Measurements from ENCODE around the gene SMYD1.

SMYD1 gene

GRCh38 chr2:88148929-88149438, 81.4 kb downstream of the SMYD1 start:
- no peak for TF ChIP-seq CTCF (conservative IDR thresholded peaks at IDR 0.05; ENCODE audit: low read depth, low read length)
- H3K4me3 ChIP-seq (ENCODE audit: low read depth, low read length) = no peak overlapping the region
- no peak for DNase-seq (ENCODE audit: low read depth)

- DNase-seq (ENCODE audit: low read depth) = no peak
- no peak for TF ChIP-seq CTCF (conservative IDR thresholded peaks at IDR 0.05; ENCODE audit: low read depth, low read length)
- no peak overlapping the region for H3K4me3 ChIP-seq (ENCODE audit: low read depth, low read length)
Observed at GRCh38 chr2:88159481-88159880, 91.9 kb downstream of the SMYD1 start.

GRCh38 chr2:88159955-88160415, 92.4 kb downstream of the SMYD1 start:
- TF ChIP-seq CTCF (conservative IDR thresholded peaks at IDR 0.05; ENCODE audit: low read depth, low read length) = peak; percentile 91
- no peak overlapping the region for H3K4me3 ChIP-seq (ENCODE audit: low read depth, low read length)
- DNase-seq (ENCODE audit: low read depth) = peak; percentile 84

GRCh38 chr2:88160517-88160916, 92.9 kb downstream of the SMYD1 start:
- no peak overlapping the region for H3K4me3 ChIP-seq (ENCODE audit: low read depth, low read length)
- no peak for TF ChIP-seq CTCF (conservative IDR thresholded peaks at IDR 0.05; ENCODE audit: low read depth, low read length)
- no peak for DNase-seq (ENCODE audit: low read depth)

- no peak overlapping the region for H3K4me3 ChIP-seq (ENCODE audit: low read depth, low read length)
- no peak for TF ChIP-seq CTCF (conservative IDR thresholded peaks at IDR 0.05; ENCODE audit: low read depth, low read length)
- DNase-seq (ENCODE audit: low read depth) = no peak
Observed at GRCh38 chr2:88161446-88162244, 94.0 kb downstream of the SMYD1 start.

Measured in choroid plexus epithelial cell (primary cell).